Measurements from ENCODE around the gene COPG1. TPM values are rescaled to one million over a fixed set of nuclear protein-coding genes. Genes with fewer than 3 reads are reported as not detected.

Gene COPG1
- total and polyA plus RNA-seq, 2 of the 13 experiments (the other 11 are each of a cell fraction or from before 2014, with no cell fraction given), result 98.6 to 166 TPM

DNA sequence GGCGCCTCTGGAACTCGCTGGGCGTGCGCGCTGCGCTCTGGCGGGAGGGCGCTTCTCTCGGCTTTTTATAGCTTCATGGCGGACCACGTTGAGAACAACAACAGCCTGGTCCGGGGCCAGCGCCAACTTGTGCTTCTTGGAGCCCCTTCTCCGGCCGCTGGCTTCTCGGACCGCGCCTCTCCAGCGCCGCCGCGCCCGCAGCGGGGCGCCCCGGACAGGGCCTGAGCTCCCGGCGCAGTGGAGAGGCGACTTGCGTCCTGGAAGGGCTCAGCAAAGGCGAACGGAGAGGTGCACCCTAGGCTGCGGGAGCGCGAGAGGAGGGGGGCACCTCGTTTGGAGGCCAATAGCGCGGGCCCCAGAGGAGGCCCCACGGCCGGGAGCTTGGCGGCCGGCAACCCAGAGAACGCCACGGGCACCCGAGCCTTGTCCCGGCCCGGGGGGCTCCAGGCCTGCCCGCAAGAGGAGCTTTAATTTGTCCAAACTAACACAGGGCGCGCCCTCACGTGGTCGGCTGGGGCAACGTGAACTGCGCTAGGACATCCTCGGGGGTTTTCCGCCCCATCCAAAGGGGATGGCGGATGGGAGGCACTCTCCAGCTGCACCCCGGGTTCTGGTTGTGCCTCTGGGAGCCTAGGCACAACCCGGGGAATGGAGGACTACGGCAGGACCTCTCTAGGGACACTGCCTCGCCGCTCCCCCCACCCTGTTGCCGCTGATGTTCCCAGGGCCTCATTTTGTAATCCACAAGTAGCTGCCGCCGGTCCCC, 67.0 kb downstream of the COPG1 start (continued):
- TF ChIP-seq IKZF5 (CRISPR knock-in tag; IDR thresholded peaks at IDR 0.05) (peak; percentile 67; the same call in 1 of the 2 replicates), FOXA1 (IDR thresholded peaks at IDR 0.05) (no peak), FOXA1 (CRISPR knock-in tag; IDR thresholded peaks at IDR 0.05) (no peak; the same call in 1 of the 2 replicates), SRSF1 (optimal IDR thresholded peaks at IDR 0.05; ENCODE audit: low read depth, low read length) (no peak), KAT2B (IDR thresholded peaks at IDR 0.05; ENCODE audit: borderline replicate concordance, low read depth, low read length) (no peak), ZBTB37 (CRISPR knock-in tag; IDR thresholded peaks at IDR 0.05) (no peak), KLF16 (CRISPR knock-in tag; IDR thresholded peaks at IDR 0.05) (peak in 1 of 2 experiments; percentile 85; a peak in 2 of 4 replicates), ZMYM4 (CRISPR knock-in tag; IDR thresholded peaks at IDR 0.05) (peak; percentile 66), ZNF275 (CRISPR knock-in tag; IDR thresholded peaks at IDR 0.05; ENCODE audit: borderline replicate concordance) (peak; percentile 70; the same call in 1 of the 2 replicates), RBAK (CRISPR knock-in tag; IDR thresholded peaks at IDR 0.05) (0 out of 2 replicates have a peak, but pooled peaks have one; percentile 24), RORA (CRISPR knock-in tag; IDR thresholded peaks at IDR 0.05) (no peak), RARG (CRISPR knock-in tag; IDR thresholded peaks at IDR 0.05; ENCODE audit: low read depth) (no peak), RBFOX2 (IDR thresholded peaks at IDR 0.05; ENCODE audit: low read depth, low read length) (peak; percentile 99), ZC3H4 (CRISPR knock-in tag; IDR thresholded peaks at IDR 0.05; ENCODE audit: borderline replicate concordance) (no peak), ZNF530 (CRISPR knock-in tag; IDR thresholded peaks at IDR 0.05; ENCODE audit: low read depth) (no peak), SIN3A (IDR thresholded peaks at IDR 0.05; ENCODE audit: borderline replicate concordance, low read depth, low read length) (peak; percentile 59; the same call in 1 of the 2 replicates), NFATC3 (CRISPR knock-in tag; IDR thresholded peaks at IDR 0.05) (no peak), ZNF367 (CRISPR knock-in tag; IDR thresholded peaks at IDR 0.05; ENCODE audit: borderline replicate concordance) (0 out of 2 replicates have a peak, but pooled peaks have one; percentile 35)
- TF ChIP-seq, protein P1, sequence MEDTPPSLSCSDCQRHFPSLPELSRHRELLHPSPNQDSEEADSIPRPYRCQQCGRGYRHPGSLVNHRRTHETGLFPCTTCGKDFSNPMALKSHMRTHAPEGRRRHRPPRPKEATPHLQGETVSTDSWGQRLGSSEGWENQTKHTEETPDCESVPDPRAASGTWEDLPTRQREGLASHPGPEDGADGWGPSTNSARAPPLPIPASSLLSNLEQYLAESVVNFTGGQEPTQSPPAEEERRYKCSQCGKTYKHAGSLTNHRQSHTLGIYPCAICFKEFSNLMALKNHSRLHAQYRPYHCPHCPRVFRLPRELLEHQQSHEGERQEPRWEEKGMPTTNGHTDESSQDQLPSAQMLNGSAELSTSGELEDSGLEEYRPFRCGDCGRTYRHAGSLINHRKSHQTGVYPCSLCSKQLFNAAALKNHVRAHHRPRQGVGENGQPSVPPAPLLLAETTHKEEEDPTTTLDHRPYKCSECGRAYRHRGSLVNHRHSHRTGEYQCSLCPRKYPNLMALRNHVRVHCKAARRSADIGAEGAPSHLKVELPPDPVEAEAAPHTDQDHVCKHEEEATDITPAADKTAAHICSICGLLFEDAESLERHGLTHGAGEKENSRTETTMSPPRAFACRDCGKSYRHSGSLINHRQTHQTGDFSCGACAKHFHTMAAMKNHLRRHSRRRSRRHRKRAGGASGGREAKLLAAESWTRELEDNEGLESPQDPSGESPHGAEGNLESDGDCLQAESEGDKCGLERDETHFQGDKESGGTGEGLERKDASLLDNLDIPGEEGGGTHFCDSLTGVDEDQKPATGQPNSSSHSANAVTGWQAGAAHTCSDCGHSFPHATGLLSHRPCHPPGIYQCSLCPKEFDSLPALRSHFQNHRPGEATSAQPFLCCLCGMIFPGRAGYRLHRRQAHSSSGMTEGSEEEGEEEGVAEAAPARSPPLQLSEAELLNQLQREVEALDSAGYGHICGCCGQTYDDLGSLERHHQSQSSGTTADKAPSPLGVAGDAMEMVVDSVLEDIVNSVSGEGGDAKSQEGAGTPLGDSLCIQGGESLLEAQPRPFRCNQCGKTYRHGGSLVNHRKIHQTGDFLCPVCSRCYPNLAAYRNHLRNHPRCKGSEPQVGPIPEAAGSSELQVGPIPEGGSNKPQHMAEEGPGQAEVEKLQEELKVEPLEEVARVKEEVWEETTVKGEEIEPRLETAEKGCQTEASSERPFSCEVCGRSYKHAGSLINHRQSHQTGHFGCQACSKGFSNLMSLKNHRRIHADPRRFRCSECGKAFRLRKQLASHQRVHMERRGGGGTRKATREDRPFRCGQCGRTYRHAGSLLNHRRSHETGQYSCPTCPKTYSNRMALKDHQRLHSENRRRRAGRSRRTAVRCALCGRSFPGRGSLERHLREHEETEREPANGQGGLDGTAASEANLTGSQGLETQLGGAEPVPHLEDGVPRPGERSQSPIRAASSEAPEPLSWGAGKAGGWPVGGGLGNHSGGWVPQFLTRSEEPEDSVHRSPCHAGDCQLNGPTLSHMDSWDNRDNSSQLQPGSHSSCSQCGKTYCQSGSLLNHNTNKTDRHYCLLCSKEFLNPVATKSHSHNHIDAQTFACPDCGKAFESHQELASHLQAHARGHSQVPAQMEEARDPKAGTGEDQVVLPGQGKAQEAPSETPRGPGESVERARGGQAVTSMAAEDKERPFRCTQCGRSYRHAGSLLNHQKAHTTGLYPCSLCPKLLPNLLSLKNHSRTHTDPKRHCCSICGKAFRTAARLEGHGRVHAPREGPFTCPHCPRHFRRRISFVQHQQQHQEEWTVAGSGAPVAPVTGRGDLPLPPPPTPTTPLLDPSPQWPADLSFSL (CRISPR knock-in tag; IDR thresholded peaks at IDR 0.05), result no peak
